HG03457 (cell line): ENCODE data around the gene TEK.

Source experiments
- ATAC-seq: cut with Tn5 transposase; IDR thresholded peaks from one replicate; pipeline ENCODE4 v1.9.1; 2021; ENCODE audit warnings: moderate number of reproducible peaks; ENCODE audit not compliant: unreplicated experiment

The TEK gene

DNA sequence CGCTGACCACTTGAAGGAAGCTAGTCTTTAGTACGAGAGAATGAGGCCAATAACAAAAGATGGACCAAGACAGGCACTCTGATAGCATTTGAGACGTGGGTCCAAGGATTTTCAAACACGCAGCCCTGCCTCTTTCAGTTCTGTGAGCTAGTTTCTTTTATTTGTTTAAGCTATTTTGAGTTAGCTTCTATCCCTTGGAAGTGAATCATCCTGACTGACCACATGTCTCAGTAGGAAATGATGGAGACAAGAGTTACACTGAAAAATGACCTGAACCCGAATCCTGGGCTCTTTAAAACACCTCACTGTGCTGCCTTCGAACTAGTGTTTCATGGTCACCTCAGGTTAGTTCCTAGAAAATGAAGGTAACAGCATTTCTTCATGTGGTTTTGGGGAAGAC is 9.9 kb downstream of the TEK start:
- ATAC-seq = no peak

DNA sequence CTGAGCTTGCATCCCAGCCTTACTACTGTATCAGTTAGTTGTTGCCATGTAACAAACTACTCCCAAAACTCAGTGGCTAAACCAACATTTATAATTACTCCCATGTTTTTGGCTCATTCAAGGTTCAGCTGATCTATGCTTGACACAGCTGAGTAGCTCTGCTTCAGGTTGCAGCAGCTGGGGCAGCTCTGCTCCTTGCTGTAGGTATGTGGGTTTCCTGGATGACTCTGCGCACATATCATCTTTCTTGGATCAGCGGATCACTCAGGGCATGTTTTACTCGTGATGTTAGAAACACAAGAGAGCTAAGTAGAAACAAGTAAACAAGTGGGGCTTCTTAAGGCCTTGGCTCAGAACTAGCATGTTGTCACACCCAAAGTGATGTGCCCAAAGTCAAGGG is 15.1 kb downstream of the TEK start:
- no peak for ATAC-seq

DNA sequence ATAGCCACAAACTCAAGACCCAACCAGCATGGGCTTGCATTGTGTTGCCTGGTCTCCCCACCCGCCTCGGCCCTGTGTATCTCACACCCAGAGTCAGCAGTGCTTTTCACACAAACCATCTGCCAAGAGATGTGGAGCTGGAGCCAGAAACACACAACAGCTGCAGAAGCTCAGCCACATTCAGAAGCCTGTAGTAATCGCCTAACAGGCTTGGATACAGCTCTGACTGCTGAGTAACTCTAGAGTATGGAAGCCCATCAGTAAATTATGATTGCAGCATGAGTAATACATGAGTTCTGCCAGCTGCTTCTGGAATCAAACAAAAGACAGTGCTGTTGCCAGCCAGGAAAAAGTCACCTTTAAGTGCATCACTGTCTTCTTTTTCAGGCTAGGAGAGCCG is 16.0 kb downstream of the TEK start:
- no peak for ATAC-seq

DNA sequence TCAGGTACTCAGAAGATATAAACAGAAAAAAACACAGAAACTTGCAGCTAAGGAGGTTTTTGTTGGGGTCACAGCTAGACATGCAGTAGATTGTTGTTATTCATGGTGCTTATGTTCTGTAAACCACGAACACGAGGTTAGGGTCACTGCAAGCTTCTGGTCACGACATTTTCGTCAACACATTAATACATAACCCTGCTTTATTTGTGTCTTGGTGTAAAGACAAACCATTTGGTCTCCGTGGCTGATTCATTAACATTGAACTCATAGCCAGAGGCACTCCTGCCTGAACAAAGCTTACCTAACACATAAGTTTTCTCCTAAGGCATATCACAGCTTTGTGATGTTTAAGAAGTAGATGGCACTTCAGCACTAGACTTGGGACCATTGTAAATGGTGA is 16.9 kb downstream of the TEK start:
- ATAC-seq = no peak

DNA sequence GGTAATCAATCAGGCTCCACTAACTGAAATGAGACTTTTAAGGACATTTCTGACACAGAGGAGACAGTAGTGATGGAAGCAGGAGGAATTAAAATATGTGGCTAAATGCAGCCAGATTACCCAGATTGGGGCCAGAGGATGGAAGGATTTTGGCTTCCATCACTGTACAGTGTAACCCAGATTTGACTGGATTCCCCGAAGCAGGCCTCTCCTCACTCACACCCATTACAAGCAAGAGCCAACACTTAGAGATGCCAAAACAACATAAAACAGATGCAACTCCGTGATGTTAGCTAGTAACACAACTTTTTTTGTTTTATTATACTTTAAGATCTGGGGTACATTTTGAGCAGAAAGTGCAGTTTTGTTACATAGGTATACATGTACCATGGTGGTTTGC is 17.6 kb downstream of the TEK start:
- ATAC-seq = no peak

DNA sequence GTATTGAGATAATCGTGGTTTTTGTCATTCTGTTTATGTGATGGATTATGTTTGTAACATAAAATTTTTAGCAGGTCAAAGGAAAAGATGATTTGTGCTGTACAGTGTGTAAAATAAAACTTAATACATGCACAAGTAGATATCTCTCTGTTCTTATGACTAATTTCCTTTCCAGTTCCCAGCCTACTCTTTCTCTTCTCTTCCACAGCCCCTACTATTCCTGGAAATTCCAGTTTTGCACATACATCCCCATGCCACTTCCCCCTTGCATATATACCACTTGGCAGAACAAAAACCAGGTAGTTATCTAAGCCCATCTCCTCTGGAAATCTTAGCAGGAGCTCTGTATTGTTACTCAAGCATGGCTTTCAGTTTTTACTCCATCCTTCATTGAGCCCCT is 20.2 kb downstream of the TEK start:
- ATAC-seq = no peak

DNA sequence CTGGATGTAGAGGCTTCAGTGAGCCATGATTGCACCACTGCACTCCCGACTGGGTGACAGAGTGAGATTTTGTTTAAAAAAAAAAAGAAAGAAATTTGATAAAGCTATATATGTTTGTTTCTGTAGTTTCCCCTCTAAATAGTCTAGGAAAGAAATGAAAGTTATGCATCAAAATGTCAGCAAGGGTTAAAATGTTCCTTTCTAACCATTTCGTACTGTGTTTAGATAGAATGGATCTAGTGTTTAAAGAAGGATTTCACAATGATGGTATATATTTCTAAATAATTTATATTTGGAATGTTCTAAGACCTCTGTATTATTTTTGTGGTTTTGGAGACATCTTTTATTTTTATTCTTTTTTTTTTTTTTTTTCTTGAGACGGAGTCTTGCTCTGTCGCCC is 22.7 kb downstream of the TEK start:
- ATAC-seq = no peak

DNA sequence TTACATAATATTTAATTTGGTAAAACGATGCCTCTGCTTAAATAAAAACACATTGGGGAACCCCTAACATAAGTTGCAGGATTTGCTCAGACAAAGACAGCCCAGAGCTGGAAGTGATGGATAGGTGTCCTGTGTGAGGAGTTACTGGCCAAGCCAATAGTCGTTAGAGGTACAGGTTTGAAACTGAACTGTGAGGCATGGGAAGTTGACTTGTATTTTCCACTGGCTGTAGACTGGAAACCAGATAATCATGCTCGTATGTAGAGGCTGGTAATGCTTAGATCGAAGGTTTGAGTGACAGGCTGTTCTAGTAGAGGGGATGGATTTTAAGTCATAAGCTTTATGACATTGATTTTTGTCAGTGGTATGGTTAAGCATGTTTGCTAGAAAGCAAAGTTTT is 24.8 kb downstream of the TEK start:
- no peak for ATAC-seq

DNA sequence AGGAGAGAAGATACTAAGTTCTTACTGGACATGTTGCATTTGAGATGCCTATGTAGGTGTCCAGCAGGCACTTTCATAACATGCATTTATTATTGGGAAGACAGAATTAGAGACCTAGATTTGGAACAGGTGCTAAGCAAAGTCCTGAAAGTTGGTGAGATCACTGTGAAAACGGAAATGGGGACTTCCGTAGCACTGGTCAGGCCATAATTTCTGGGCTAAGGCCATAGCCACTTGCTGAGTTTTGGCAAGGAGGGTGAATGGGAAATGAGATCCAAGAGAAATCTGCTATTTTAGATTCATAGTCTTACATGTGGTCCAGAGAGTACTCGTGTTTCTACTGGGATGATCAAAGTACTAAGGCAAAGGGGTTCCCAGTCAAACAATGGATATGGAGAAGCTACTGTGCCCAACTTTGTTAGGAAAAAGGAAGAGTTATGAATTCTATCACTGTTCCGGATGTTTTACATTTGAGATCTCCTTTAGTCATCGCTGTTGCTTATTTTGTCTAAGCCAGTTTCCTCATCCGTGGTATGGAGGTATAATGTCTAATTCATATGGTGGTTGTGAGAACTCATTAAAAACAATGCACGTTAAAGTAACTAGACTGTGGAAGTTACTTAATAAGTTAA is 33.4 kb downstream of the TEK start:
- ATAC-seq = no peak

DNA sequence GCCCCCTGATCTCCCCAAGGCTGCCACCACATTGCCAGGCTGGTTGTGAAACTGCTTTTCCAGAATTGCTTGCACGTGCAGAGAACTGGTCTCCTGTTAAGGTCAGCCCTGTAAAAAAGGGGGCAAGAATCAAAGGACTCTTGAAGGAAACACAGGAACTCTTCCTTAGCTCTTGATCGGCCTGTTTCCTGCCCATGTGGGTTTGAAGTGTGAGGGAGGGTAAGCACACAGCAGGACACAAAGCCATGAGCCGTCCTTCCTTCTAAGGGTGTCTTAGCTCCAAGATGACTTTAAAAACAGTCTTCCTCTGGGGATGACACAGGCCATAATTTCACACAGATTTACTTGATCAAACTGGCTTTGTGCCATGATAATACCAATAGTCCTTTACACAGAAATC is 36.1 kb downstream of the TEK start:
- ATAC-seq = no peak

DNA sequence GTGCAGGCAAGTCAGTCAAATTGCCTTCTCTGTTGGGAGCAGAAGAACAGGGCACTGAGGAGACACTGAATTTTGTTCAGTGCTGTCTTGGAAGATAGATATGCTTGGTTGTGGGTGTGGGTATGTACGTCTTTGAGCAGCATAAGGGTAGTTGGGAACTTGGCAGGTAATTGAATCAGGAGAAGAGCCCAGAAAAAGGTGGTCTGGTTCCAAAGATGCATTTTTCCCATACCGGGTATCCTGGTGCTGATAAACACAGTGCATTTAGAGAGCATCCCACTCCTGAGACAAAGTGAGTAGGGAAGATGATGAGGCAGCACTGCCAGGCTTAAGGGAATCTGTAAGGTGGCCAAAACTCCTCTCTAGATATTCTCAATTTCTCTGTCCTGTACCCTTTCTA is 40.6 kb downstream of the TEK start:
- ATAC-seq = no peak

DNA sequence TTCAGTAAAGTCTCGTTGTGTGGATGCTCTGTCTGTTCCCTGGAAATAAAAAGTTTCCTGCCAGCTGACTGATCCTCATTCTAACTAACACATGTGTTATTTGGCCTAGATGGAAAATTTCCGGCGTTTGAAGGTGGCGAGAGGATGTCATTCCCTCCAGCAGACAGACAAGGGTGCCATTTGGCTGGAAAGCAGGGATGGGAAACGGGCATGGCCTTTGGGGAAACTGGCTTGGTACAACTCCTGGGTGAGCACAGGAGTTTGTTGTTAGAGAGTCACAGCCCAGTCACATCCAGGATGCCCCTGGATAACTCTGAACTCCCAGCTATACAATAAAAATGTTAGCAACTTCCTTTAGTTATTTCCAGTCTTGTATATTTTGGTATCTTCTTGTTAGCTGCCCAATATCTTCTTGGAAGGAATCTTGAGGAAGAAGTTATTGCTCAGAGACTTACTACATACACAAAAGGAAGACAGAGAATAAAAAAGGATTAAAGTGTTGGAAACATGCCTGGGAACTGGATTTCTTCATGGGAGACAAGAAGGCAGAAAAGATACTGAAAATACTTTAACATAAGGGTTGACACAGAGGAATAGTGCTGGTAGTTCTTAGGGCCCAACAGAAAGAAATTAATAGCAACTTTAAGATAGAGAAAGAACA is 41.9 kb downstream of the TEK start:
- ATAC-seq = no peak

DNA sequence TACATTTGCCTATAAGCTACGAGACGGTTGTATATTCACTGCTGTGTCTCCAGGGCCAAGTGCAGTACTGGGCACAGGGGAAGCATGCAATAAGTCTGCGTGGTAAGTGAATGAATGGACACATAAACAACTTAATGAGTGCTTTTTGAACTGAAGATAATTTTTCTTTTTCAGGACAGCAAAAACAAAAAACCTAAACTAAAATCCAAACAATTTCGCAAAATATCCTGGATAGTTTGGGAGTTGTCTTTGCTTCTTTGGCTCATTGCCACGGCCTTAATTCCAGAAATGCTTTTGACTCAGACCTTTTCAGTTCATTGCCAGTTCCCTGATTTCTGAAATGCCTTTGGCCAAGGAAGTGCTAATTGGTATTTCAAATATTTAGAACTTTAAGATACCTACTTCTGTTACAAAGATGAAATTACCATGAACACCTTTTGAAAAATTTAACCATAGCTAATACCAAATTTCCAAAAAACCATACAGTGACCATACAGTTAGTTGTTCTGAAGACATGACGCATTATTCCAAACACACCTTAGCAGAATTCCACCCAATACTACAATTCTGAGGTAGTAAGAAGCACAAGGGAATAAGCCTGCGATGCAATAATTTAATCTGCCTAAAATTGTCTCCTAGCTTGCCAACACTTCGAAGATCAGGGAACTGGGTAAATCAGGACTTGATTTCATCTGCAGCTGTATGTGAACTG is 42.8 kb downstream of the TEK start:
- no peak for ATAC-seq

DNA sequence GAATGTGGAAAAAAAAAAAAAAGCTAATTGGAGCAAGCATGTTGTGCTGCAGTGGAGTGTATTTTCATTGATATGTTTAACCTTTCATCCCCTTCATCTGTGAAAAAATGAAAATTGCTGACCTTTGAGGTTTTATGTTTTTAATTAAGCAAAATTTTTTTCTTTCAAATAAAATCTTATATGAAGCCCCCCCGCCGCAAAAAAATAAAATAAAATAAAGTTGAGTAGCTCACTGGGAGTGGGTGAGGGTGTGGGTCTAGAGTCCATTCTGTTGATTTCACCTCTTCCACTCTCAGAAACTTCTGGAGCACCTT is 43.3 kb downstream of the TEK start:
- no peak for ATAC-seq

DNA sequence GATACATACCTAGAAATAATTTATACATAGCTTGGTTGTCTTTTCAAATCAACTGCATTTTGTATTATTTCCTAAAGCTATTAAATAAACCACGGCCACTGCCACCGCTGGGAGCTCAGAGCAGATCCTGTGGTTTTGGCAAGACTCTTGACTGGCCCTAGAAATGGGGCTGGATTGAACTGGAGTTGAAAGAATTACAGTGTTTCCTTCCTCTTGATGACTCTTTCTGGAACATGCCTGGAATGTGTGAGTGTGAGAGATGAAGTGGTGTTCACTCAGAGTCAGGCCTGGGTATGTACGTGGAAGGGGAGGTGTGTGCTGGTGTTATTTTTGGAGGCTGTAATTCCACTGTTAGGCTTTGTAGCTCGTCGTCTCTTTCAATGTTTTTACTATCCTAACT is 45.9 kb downstream of the TEK start:
- ATAC-seq = no peak

DNA sequence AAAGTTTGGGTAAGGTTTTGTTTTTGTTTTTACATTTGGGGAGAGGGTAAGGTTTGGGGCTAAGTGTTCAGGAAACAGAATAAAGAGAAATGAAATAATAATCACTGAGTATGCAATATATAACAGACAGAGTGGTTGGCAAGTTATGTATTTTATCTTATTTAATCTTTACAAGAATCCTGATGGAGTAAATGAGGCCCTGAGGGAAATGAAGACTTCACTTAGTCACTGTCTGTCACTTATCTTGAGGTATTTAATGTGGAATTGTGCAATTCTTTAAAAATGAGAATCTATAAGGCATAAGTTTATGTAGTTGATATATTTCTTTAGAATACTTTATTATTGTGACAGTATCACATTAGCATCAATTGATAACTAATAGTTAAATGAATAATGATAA is 48.1 kb downstream of the TEK start:
- no peak for ATAC-seq

DNA sequence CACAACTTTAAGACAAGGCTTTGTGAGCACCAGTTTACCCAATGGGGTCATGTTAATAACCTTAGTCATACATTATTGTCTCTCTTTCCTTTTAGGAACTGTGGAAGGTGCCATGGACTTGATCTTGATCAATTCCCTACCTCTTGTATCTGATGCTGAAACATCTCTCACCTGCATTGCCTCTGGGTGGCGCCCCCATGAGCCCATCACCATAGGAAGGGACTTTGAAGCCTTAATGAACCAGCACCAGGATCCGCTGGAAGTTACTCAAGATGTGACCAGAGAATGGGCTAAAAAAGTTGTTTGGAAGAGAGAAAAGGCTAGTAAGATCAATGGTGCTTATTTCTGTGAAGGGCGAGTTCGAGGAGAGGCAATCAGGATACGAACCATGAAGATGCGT is 48.7 kb downstream of the TEK start:
- no peak for ATAC-seq

DNA sequence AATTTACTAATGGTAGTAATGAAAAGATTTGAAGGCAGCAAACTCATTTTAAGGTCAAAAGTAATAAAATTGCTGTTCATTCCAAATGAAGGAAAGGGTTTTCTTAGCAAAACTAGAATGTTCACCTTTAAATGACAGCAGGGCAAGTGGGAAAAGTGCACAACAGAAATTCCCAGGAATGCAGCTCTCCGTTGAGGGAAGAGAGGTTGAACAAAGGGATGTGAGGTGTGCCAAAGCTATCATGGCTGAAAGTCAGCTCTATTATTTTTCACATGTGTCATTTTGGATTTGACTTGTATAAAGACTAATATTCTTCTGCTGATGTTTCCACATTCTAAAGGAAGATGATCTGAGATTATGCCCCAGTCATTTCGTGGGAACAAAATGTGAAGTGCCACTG is 51.6 kb downstream of the TEK start:
- no peak for ATAC-seq

DNA sequence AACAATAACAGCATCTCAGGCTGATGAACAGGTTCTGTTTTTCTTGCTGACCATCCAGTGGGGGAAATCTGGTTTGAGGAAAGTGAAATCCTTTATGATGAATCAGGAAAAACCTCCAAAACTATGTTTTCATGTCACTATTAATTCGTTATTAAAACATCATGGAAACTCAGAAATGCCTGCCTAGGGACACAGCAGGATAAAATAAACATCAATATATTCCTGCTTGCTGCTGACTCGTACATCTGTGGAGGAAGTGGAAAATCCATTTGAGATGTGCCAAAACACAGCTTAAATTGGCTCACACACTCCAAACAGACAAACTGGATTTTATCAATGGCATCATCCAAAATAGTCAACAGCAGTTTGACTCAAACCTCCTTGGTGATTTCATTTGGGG is 53.0 kb downstream of the TEK start:
- ATAC-seq = no peak

DNA sequence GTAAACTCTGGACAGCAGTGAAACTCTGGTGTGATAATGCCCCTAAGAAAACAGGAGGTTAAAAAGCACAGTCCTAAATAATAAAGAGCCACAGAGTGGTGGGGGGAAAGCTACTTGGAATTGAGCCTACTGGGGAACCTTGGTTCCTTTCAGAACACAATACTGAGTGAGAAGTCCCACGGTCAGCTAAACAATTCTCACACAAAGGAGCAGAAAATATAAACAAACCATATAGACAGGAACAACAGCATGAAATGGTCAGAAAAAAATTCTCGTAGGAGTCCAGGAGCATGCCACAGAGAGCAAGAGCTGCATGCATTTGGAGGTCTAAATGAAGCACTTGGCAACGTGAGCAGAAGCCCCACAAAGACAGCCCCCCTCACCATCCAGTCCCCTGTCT is 56.0 kb downstream of the TEK start:
- ATAC-seq = no peak

DNA sequence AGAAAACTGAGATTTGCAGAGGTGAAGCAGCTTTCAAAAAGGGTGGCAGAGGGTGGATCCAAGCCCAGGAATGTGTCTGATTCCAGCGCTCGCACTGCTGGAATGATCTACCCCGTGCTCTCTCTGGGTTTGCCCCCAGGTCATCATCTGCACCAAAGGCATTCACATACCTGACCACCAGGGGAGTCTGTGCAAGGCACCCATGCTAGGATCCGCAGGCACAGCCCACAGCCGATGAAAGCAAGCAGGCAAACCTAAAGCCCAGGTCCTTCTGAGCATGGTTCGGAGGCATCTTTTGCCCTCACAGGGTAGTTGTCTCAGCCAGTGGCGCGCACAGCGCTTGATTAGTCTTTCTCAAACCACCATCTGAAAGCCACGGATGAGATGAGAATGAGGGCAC is 56.6 kb downstream of the TEK start:
- ATAC-seq = no peak

DNA sequence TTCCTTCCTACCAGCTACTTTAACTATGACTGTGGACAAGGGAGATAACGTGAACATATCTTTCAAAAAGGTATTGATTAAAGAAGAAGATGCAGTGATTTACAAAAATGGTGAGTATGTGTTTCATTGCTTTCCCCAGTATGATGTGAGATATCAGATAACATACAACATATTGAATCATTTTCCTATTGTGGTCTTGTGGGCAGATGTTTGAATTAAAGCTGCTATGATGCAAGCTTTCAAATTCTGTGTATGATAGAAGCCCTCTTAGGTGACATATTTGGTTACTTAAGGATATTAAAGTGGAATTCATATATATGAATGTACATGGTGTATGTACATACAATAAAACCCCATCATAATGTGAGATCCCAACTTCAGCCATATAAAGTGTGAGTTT is 59.5 kb downstream of the TEK start:
- ATAC-seq = no peak

DNA sequence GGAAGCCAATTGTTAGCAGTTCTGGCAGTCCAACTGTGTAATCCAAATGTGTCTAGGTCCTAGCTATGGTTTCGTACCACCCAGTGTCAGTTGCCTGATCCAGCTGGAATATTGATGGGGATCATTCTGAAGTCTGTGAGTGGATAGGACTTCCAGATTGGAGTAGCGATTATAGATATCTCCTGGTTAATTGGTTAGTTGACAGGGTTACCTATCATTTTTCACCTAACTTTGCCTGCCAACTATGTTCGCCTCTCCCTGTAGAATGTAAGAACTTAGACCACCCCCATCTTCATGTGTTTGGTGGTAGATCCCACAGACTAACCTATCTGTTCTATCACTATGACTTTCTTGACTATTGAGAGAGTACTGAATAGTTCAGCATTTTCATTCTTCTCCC is 59.9 kb downstream of the TEK start:
- ATAC-seq = no peak
